GM18519 (cell line): ENCODE results near the gene UBA52.

ENCODE experiments used
- ATAC-seq: cut with Tn5 transposase; IDR thresholded peaks from one replicate; pipeline ENCODE4 v1.9.1; 2021; ENCODE audit warnings: mild to moderate bottlenecking, moderate library complexity; ENCODE audit not compliant: unreplicated experiment, low FRiP score

The UBA52 gene

DNA sequence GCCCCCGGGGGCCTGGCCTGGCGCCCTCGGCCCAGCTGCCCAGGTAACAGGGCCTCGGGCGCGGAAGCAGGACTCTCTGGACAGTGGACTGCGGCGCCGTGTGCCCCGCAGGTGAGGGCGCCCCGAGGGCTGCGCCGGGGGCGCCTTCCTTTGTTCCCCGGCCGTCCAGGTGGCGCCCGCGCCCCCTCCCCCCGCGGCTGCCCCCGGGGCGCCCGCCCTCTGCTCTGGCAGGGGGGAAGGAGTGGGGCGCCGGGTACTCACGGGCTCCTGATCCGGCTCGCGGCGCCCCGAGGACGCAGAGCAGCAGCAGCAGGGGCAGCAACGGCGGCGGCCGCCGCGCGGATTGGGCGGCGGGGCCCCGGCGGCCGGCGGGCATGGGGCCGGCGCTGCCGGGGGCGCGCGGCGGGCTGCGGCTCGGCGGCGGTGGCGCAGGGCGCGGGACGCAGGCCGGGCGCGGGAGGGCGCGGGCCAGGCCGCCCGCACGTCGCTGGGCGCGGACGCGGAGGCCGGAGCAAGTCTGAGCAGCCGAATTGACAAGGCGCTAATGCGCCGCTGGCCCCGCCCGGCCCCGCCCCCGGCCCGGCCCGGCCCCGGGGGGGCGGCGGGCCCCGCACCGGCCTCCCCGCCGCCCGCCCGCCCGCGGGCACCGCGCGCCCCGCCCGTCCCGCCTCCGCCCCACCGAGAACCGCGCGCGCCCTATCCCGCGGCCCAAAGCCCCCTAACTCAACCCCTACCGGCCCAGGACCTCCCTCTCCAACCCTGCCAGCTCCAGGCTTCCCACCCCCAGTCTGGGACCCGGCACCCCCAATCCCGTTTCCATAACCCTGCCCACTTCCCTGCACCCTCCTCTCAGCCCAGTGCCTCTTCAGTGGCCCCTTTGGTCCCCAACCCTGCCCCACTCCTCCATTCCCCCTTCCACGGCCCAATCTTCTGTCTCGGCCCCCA lies 34.9 kb downstream of the UBA52 start, which contains the start of gene CRLF1:
CRLF1 (minus strand) TSS at position 519 of the 945 bp plus-strand sequence; CDS start at position 376, 143 bp downstream.
- ATAC-seq, result no peak

DNA sequence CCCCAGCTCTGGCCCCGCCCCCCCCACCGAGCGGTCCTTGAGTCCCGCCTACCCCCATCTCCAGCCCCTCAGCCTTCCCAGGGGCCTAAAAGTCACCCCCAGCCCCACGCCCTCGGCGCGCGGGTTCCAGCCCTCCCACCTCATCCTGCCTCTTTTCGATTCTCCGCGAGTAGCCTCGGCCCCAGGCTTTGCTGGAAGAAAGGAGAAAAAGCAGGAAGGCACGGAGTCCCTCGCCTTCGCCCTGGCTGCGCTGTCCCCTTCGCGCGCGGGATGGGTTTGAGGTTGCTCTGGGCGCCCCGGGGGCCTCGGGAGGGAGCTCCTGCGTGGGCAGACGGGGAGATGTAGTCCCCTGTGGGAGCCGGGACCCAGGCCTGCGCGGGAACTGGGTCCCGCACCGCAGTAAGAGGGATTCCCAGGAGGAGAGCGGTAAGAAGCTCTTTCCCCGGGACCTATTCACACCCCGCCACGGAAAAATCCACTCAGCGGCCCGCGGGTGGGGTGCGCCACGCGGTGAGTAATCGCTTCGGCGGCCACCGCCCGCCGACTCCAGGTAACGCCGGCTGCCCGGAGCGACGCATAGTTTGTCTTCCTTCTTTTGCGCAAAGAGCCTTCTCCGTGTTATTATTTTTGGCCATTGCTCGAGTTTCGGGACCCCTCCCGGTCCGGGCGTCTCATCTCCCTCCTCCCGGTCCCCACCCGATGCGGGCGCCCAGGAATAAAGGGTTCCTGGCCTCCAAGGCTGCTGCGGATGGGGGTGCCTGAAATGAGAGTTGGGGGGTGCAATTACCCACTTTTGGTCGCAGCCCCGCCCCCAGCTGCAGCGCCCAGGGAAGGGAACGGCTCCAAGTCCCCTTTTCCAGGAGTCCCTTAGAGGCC lies 35.8 kb downstream of the UBA52 start:
- no peak for ATAC-seq

DNA sequence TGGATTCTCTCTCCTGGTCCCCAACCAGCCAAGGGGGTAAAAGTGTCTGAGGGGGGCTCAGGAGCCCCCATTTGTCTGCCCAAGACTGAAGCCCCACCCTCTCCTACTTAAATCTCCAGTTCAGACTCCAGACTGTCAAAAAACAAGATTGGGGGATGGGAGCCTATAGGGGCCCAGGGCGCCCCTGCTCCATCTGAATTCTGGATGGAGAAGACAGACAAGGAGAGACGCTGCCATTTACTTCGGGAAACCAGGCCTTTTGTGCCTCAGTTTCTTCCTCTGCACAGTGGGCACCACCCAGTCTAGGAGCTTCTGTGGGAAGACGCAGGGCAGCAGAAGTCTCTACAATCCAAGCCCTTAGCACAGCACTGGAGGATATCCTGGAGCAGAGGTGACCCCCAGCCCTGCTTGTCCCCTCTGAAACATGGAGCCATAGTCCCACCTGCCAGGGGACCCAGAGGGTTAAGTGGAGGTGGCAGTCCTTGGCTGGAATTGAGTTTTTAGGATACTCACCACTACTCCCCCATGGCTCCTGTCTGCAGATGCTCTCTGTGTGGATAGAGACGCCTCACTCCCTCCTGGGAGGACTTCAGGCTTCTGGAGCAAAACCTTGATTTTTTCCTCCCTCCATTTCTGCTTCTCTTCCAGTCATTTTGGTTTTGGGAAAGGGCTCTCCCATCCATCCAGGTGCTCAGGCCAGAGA lies 36.6 kb downstream of the UBA52 start:
- ATAC-seq, result no peak

DNA sequence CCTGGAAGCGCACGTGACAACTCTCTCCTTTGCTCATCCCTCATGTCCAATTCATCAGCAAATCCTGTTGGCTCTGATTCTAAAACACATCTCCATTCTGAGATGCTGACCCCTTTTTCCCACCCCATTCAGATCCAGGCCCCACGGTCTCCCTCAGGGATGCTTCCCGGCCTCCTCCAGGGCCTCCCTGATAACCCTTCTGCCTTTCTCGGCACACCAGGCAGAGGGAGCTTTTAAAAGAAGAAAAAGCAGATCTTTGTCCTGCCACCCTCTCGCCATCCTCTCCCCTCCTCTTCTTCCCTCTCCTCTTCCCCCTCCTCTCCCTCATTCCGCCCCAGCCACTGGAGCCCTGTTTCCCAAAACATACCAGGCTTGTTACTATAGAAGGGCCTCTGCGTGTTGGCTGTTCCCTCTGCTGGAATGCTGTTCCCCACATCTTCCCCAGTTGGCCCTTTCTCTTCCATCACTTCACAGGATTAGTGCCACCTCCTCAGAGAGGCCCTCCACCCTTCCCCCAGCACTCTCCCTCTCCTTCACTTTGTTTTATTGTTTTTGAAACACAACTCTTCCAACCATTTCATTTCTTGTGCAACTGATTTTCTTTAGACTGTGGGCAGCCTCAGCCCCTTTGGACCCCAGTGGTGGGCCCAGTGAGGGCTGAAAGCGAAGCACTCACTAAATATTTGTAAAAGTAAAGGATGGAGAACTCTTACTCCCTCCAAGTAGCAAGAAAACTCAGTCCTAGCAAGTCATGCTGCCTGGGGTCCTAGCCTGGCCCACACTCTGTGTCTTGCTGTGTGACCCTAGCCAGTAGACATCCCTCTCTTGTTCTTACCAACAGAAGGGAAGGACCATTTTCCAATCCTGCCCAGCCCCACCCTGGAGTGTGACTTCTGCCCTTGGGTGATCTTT lies 37.4 kb downstream of the UBA52 start:
- ATAC-seq, result no peak

DNA sequence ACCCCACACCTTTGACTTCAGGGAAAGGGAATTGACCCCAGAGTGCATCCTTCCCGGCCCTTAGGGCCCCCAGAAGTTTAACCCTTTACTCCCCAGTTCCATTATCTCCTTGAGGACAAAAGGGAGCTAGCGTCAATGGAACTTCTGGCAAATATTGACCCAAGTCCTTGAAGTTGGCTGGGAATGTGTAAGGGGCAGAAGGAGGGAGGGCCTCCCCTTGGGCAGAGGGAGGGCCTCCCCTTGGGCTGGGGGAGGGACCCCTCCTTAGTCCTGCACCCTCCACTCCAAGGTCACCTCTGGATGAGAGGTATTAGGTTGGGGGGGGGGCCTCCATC lies 38.0 kb downstream of the UBA52 start:
- ATAC-seq, result no peak

DNA sequence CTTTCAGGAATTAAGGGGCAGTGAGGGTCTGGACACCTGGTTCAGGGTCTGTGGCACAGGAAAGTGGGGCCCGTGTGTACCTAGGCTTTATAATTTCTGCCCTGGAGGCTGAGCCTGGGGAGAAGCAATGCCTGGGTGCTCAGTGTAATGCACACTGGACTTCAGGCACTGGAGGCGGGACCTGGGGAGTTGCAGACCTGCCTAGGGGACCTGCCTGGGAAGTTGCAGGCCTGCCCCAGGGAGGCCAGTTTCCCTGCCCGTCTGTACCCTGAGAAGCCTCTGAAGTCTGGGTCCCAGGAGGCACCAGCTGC lies 38.5 kb downstream of the UBA52 start:
- no peak for ATAC-seq

DNA sequence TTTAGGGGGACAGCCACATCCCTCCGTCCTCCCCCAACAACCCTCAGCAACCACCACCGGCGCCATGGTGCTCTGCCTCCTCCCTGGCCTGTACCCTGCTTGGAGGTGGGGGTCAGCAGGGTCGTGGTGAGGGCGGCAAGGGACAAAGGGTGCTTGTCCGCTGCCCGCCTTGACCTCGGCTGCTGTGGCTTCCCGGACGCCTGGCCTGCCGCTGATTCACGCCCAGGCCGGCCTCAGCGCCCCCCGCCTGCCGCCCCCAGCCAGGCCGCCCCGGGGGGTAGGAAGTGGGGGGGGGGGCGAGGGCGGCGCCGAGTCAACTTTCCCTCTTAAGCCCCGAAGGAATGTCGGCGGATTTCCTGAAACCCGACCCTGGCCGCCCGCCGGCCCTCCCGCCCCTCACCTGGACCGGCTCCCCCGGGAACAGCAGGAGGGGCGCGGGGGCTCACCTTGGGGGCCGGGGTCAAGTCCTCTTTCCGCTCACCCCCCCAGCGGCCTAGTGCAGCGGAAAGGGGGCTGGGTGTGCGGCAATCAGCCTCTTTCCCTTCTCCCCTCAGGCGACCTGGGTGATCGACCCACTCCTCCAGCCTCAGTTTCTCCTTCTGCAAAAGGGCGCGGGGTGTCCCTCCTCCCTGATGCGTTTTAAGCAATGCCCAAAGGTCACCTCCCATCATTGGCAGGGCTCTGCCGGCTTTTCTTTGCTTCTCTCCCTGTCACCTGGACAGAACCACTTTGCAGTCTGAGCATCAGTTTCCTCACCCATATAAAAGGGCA lies 39.1 kb downstream of the UBA52 start:
- ATAC-seq, result no peak

DNA sequence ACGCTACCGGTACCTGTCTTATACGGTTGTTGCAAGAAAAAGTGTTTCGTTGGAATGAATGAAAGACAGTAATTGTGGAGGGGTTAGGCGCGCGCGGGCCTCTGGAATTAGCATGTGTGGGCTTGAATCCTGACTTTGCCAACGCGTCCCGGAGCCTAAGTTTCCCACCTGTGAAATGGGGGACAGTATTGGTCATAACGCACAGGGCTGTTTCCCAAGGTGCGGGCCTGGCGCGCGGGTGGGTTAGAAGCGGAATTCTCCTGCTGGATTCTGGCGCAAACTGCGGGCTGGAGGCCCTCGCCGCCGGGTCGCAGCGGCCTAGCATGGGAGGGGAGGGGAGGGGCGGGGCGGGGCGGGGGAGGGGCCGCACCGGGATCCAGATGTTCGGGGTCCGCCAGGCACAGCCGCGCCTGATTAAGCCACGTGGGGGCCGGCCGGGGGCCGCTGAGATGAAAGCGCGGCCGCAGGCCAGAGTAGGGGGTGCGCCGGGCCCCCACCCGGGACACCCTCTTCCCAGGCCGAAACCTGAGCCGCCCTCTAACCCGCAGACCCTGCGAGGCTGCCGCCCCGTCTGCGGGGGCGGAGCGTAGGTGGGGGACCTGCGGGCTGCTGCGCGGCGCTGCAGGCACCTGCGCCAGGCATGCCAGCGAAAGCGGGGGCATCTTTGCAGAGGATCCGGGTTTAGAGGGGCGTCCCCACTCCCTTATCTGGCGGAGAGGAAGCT lies 39.8 kb downstream of the UBA52 start:
- no peak for ATAC-seq

DNA sequence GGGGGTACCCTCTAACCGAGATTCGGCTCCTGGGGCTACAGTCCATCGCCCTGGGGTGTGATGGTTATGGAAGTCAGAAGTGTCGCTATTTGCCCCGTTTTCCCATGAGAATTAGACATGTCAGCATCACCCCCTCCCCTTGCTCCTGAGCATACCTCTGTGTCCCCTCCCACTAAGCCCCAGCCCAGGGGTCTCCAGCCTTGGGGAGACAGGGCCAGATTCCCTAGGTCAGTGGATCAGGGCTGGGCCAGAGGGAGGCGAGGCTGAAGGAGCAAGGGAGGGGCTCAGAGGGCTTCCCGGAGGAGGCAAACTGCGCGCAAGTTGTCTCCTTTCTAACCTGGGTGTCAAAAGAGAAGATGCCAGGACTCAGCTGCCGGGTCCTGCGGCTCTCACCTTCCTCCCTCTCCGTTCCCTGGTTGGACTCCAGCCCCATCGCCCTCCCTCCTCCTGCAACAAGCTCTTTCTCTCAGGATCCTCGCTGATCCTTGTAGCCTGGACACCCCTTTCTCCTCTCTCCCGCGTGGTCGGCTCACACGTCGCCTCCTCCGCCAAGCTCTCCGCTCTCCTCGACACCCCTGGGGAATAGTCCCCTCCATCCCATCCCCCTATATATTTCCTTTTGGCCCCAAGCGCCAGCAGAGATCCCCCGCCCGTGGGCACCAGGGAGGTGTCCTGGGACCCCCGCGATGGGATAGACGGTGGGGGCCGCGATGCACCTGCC lies 40.6 kb downstream of the UBA52 start:
- no peak for ATAC-seq

DNA sequence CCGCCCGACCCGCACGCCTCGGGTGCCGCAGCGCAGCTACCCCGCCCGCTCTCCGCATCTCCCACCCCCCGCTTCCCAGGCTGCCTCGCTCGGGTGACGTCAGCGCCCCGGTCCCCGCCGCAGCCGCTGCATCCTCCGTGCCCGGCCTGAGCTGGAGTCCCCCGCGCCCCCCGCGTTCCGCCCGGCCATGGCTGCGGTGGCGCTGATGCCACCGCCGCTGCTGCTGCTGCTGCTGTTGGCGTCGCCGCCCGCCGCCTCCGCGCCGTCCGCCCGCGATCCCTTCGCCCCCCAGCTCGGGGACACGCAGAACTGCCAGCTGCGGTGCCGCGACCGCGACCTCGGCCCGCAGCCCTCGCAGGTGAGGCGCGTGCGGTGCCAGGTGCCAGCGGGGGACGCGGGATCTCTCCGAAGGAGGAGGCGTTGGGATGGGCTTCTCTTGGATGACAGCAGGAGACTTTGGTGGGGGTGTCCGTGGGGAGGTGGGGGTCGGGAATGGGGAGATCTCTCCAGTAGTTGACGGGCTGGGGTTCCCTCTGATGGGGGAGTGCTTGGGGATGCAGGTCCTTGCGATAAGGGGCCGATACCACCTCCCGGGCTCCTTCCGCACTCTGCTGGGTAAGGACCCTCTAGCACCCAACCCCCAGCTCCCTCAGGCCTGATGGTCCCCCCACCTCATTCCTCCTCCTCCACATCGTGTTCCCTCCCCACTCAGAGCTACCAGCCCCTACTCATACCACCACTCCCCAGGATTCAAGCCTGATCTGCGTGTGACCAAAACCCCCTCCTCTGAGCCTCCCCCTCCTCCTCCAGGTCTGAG lies 41.3 kb downstream of the UBA52 start, which contains the start of gene TMEM59L:
TMEM59L (plus strand) TSS at position 99 of the 817 bp plus-strand sequence; CDS start at position 188, 89 bp downstream.
- no peak for ATAC-seq

DNA sequence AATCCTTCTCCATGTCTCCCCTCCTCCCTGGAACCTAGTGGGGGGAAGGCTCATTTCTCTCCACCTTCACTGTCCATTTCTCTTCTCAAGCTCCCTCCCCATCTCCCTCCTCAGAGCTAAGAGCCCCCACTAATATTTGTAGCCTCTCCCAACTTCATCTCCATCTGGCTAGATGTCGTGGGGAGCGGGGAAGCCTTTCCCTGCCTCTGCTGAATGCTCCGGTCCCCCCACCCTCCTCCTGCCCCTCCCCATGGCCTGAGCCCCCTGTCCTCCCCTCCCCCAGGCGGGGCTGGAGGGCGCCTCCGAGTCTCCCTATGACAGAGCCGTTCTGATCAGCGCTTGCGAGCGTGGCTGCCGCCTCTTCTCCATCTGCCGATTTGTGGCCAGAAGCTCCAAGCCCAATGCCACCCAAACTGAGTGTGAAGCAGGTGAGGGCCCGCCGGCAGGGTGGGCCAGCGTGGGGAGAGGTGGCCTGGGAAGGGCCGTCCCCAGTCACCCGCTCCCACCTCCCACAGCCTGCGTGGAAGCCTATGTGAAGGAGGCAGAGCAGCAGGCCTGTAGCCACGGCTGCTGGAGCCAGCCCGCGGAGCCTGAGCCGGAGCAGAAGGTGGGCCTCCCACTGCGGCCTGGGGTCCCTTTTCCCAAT lies 42.1 kb downstream of the UBA52 start:
- no peak for ATAC-seq

DNA sequence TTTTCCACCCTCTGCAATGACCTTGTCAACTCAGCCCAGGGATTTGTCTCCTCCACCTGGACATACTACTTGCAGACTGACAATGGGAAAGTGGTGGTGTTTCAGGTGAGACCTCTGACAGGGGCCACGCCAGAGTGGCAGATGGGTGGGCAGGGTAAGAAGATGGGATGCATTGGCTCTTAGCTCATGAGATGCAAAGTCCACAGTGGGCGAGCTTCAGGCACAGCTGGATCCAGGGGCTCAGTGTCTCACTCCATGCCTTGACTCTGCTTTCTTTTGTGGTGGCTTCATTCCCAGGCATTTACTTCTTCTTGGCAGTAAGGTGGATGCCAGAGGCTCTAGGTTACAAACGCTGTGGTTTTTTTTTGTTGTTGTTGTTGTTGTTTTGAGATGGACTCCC lies 44.4 kb downstream of the UBA52 start:
- no peak for ATAC-seq

DNA sequence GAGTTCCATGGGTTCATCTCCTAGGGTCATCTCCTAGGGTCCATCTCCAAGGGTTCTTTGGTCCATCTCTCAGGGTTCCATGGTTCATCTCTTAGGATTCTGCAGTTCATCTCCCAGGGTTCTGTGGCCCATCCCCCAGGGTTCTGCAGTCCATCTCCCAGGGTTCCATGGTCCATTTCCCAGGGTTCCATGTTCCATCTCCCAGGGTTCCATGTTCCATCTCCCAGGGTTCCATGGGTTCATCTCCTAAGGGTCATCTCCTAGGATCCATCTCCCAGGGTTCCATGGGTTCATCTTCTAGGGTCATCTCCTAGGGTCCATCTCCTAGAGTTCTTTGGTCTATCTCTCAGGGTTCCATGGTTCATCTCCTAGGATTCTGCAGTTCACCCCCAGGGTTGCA lies 45.9 kb downstream of the UBA52 start:
- no peak for ATAC-seq

DNA sequence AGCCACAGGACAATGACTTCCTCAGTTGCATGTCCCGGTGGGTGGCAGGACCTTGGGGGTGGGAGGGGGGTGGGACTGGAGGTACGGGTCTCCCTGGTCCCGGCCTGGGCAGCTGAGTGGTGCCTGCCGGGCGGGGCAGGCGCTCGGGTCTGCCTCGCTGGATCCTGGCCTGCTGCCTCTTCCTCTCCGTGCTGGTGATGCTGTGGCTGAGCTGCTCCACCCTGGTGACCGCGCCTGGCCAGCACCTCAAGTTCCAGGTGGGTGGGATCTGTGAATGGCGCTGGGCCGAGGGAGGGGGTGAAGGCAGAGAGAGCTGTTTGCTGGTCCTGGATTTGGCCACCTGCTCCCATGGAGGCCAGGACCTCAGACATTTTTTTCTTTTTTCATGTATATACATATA lies 46.6 kb downstream of the UBA52 start:
- no peak for ATAC-seq

DNA sequence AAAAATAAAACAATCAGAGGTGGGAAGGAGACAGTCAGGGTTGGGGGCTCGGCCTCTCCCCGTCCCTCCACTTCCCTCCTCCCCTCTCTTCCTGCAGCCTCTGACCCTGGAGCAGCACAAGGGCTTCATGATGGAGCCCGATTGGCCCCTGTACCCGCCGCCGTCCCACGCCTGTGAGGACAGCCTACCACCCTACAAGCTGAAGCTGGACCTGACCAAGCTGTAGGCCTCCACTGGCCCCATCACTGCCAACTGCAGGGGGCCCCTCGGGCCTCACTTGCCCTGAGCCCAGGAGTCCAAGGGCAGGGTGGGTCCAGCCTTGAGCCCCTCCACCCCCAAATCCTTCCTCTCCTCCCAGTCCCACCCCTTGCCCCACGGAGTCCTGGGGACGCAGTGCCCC lies 48.7 kb downstream of the UBA52 start:
- no peak for ATAC-seq

DNA sequence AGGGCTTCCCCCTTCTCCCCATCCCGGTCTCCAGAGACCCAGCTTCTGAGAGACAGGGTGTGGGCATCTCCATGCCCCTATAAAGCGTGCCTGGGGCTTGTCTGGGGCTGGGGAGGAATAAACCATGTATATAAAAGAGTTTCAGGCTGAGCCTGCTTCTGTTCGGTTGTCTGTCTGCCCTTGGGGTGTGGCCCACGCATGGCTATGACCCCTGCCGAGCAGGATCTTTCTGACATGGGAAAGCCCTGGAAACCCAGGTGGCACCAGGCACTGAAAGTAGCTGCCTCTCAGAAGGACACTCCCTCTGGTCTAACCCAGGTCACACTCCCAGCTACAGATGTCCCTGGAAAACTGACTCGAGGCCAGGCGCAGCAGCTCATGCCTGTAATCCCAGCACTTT lies 49.2 kb downstream of the UBA52 start:
- no peak for ATAC-seq

DNA sequence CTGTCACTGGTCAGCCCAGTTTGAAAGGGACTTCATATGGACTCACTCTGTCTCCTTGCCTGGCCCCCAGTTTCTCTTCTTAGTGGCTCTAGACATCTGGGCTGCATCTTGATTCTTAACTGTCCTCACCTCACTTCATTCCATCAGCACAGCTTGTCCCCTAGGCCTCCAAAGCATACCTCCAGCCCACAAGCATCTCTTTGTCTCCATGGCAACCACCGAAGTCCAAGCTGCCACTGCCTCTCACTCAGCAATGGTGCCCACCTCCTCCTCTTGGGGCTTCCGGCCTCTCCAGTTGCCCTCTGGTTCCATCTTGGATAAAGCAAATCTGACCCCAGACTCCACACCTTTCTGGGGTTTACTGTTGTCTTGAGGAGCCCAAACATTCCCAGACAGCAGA lies 55.2 kb downstream of the UBA52 start:
- no peak for ATAC-seq
